ENCODE data around the gene ACKR4.
"Not testable (repeated sequence)": the region's sequence is repeated elsewhere in the genome, so short reads cannot be mapped to it uniquely, and the experiment has no call there.

ACKR4 gene

GRCh38 chr3:132595014-132595413 is 2.1 kb upstream of the ACKR4 start:
- DNase-seq, result no peak

- DNase-seq, result no peak
Measured at GRCh38 chr3:132596326-132596725, 744 bp upstream of the ACKR4 start.

GRCh38 chr3:132597660-132598059 is 590 bp downstream of the ACKR4 start:
- no peak for DNase-seq

- no peak for DNase-seq
Measured at GRCh38 chr3:132598181-132598580, 1.1 kb downstream of the ACKR4 start.

- DNase-seq, result not testable (repeated sequence)
Measured at GRCh38 chr3:132600614-132601013, 3.5 kb downstream of the ACKR4 start.

GRCh38 chr3:132605374-132605792 is 8.3 kb downstream of the ACKR4 start:
- DNase-seq, result no peak

GRCh38 chr3:132606085-132606484 is 9.0 kb downstream of the ACKR4 start:
- DNase-seq, result no peak

GRCh38 chr3:132606620-132607019 is 9.6 kb downstream of the ACKR4 start:
- not testable (repeated sequence) for DNase-seq

- DNase-seq, result not testable (repeated sequence)
Measured at GRCh38 chr3:132615301-132615700, 18.2 kb downstream of the ACKR4 start.

GRCh38 chr3:132615881-132616280 is 18.8 kb downstream of the ACKR4 start:
- no peak for DNase-seq

GRCh38 chr3:132616780-132617179 is 19.7 kb downstream of the ACKR4 start:
- DNase-seq, result no peak

GRCh38 chr3:132622148-132622547 is 25.1 kb downstream of the ACKR4 start:
- DNase-seq, result no peak

- no peak for DNase-seq
Measured at GRCh38 chr3:132622761-132623160, 25.7 kb downstream of the ACKR4 start.

- DNase-seq, result no peak
Measured at GRCh38 chr3:132623646-132624045, 26.6 kb downstream of the ACKR4 start.

- DNase-seq, result no peak
Measured at GRCh38 chr3:132624790-132625189, 27.7 kb downstream of the ACKR4 start.

GRCh38 chr3:132625613-132626012 is 28.5 kb downstream of the ACKR4 start:
- DNase-seq, result no peak

GRCh38 chr3:132626955-132627354 is 29.9 kb downstream of the ACKR4 start:
- no peak for DNase-seq

- no peak for DNase-seq
Measured at GRCh38 chr3:132628157-132628556, 31.1 kb downstream of the ACKR4 start.

- no peak for DNase-seq
Measured at GRCh38 chr3:132629928-132630327, 32.9 kb downstream of the ACKR4 start.

GRCh38 chr3:132630612-132631011 is 33.5 kb downstream of the ACKR4 start:
- no peak for DNase-seq

- no peak for DNase-seq
Measured at GRCh38 chr3:132635052-132635451, 38.0 kb downstream of the ACKR4 start.

GRCh38 chr3:132637590-132637989 is 40.5 kb downstream of the ACKR4 start:
- DNase-seq, result no peak

- DNase-seq, result no peak
Measured at GRCh38 chr3:132638706-132639105, 41.6 kb downstream of the ACKR4 start.

- not testable (repeated sequence) for DNase-seq
Measured at GRCh38 chr3:132641427-132641826, 44.4 kb downstream of the ACKR4 start.

- peak; percentile 42 for DNase-seq
Measured at GRCh38 chr3:132641837-132642538, 44.9 kb downstream of the ACKR4 start.
